Retinal pigment epithelial cell (primary cell): ENCODE results near the gene NLRC3.

Source experiments
- DNase-seq: peaks from one replicate; pipeline ENCODE4 v3.0.0-alpha.2; 2010; ENCODE audit warnings: low read depth
- H3K4me3 ChIP-seq: 2 replicates; pipeline ENCODE4 v1.5.1; 2011; ENCODE audit warnings: mild to moderate bottlenecking, low read length, control low read depth, moderate library complexity
- TF ChIP-seq, protein P1 (sequence below): conservative IDR thresholded peaks from 2 replicates; pipeline ENCODE4 v1.5.1; 2011; ENCODE audit warnings: low read depth, low read length, control low read depth, inconsistent platforms

The NLRC3 gene, protein sequence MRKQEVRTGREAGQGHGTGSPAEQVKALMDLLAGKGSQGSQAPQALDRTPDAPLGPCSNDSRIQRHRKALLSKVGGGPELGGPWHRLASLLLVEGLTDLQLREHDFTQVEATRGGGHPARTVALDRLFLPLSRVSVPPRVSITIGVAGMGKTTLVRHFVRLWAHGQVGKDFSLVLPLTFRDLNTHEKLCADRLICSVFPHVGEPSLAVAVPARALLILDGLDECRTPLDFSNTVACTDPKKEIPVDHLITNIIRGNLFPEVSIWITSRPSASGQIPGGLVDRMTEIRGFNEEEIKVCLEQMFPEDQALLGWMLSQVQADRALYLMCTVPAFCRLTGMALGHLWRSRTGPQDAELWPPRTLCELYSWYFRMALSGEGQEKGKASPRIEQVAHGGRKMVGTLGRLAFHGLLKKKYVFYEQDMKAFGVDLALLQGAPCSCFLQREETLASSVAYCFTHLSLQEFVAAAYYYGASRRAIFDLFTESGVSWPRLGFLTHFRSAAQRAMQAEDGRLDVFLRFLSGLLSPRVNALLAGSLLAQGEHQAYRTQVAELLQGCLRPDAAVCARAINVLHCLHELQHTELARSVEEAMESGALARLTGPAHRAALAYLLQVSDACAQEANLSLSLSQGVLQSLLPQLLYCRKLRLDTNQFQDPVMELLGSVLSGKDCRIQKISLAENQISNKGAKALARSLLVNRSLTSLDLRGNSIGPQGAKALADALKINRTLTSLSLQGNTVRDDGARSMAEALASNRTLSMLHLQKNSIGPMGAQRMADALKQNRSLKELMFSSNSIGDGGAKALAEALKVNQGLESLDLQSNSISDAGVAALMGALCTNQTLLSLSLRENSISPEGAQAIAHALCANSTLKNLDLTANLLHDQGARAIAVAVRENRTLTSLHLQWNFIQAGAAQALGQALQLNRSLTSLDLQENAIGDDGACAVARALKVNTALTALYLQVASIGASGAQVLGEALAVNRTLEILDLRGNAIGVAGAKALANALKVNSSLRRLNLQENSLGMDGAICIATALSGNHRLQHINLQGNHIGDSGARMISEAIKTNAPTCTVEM

DNA sequence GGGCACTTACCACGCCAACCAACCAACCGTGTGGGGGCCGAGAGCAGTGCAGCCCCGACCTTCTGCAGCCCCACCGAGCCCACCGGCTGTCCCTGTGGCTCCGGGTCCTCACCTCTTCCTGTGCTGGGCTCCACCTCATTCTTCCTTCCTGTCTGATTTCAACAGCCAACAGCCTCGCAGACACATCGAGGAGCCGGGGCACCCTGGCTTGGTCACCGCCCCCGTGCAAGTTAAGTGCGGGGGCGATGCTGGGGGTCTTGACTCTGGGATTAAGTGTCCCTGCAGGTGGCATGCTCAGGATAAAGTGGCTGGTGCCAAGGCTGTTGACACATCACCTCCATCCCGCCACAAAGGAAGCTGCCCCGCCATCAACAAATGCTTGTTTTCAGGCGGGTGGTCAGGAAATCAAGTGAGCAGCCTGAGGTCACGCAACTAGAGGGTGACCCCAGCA, at the start of gene NLRC3:
Gene NLRC3, minus strand, starts transcription at position 102 of the 451 bp plus-strand sequence. CDS start 12,367 bp downstream, outside the sequence.
- DNase-seq = no peak
- H3K4me3 ChIP-seq = no peak within 1 kb of the TSS
- TF ChIP-seq, protein P1, sequence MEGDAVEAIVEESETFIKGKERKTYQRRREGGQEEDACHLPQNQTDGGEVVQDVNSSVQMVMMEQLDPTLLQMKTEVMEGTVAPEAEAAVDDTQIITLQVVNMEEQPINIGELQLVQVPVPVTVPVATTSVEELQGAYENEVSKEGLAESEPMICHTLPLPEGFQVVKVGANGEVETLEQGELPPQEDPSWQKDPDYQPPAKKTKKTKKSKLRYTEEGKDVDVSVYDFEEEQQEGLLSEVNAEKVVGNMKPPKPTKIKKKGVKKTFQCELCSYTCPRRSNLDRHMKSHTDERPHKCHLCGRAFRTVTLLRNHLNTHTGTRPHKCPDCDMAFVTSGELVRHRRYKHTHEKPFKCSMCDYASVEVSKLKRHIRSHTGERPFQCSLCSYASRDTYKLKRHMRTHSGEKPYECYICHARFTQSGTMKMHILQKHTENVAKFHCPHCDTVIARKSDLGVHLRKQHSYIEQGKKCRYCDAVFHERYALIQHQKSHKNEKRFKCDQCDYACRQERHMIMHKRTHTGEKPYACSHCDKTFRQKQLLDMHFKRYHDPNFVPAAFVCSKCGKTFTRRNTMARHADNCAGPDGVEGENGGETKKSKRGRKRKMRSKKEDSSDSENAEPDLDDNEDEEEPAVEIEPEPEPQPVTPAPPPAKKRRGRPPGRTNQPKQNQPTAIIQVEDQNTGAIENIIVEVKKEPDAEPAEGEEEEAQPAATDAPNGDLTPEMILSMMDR = no peak

DNA sequence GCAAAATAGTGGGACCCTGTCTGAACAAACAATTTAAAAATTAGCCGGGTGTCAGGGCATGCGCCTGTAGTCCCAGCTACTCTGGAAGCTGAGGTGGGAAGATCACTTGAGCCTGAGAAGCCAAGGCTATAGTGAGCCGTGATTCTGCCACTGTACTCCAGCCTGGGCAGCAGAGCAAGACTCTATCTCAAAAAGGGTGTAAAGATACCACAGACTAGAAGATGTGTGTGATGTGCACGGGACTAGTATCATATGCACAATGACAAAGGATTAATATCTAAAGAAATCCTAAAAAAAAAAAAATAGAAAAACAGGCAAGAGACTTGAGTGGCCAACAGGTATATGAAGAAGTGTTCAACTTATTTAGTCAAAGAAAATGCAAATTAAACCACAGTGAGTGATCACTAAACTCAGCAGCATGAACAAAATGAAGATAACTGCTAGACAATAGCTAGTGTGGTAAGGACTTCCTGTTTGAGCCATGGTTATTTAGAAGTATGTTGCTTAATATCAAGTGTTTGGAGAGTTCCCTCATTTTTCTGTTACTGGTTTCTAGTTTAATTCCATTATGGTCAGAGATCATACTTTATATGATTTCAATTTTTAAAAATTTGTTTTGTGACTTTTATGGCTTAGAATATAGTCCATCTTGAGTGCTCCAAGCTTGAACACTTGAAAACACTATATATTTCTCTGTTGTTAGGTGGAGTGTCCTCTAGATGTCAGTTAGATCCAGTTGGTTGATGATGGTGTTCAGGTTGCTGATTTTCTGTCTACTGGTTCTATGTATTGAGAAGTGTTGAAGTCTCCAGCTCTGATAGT, 48.9 kb upstream of the NLRC3 start:
- no peak for DNase-seq
- H3K4me3 ChIP-seq = no peak overlapping the region
- TF ChIP-seq, protein P1 = no peak

DNA sequence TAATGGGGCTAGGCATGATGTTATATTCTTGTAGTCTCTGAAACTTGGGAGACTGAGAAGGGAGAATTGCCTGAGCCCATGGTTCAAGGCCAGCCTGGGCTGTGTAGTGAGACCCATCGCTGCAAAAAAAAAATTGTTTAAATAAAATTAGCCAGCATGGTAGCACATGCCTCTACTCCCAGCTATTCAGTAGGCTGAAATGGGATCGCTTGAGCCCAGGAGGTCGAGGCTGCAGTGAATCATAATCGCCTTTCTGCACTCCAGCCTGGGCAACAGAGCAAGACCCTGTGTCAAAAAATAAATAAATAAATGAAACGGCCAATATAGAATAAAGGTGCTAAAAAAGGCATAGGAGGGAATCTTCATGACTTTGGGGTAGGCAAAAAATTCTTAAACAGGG, 48.1 kb upstream of the NLRC3 start:
- TF ChIP-seq, protein P1 = no peak

DNA sequence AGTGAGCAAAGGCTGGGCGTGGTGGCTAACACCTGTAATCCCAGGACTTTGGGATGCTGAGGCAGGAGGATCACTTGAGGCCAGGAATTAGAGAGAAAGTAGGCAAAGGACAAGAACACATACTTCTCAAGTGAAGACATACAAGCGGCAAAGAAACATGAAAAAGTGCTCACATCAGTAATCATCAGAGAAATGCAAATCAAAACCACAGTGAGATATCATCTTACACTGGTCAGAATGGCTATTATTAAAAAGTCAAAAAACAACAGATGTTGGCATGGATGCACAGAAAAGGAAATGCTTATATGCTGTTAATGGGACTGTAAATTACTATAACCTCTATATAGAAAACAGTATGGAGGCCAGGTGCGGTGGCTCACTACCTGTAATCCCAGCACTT, 46.4 kb upstream of the NLRC3 start:
- TF ChIP-seq, protein P1 = no peak
- DNase-seq = no peak
- no peak overlapping the region for H3K4me3 ChIP-seq

More for the DNA sequence above, 48.1 kb upstream of the NLRC3 start:
- no peak for DNase-seq
- no peak overlapping the region for H3K4me3 ChIP-seq

DNA sequence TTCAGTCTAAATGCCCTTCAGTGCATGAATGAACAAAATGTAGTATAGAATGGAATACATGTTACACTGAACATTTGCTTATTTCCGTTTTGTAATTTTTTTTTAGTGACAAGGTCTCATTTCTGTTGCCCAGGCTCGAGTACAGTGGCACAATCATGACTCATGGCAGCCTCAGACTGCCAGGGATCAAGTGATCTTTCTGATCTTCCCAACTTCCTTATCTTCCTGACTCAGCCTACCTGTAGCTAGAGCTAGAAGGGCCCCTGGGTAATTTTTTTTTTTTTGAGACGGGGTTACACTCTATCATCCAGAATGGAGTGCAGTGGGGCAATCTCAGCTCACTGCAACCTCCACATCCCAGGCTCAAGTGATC, 41.6 kb upstream of the NLRC3 start:
- DNase-seq = no peak
- no peak overlapping the region for H3K4me3 ChIP-seq
- TF ChIP-seq, protein P1 = no peak
